Loucy (cell line): Measurements from ENCODE around the gene CDH20.
A peak's percentile ranks its signal among the peaks of the same experiment; 100 is the strongest.

Experiments
- H2AFZ ChIP-seq: fragments of 200-600 bp; sonication (generic); 2 replicates; pipeline ENCODE4 v1.6.0; 2016; ENCODE audit warnings: antibody characterized with exemption, mild to moderate bottlenecking, low read length, moderate library complexity
- H3F3A ChIP-seq: fragments of 200-600 bp; 2 replicates; pipeline ENCODE4 v1.6.0; 2016; ENCODE audit warnings: antibody characterized with exemption, low read depth, mild to moderate bottlenecking
- H3K27me3 ChIP-seq: fragments of 200-600 bp; sonication (generic); 2 replicates; pipeline ENCODE4 v1.6.1; 2014; ENCODE audit warnings: low read length, mild to moderate bottlenecking; ENCODE audit not compliant: insufficient read depth, poor library complexity, severe bottlenecking
- H3K36me3 ChIP-seq: fragments of 200-600 bp; sonication (generic); 2 replicates; pipeline ENCODE4 v1.6.1; 2016; ENCODE audit warnings: low read length; ENCODE audit not compliant: insufficient read depth
- H3K4me1 ChIP-seq: fragments of 200-600 bp; sonication (generic); 2 replicates; pipeline ENCODE4 v1.5.1; 2014; ENCODE audit warnings: low read length, mild to moderate bottlenecking; ENCODE audit not compliant: insufficient read depth, poor library complexity, severe bottlenecking
- H3K4me2 ChIP-seq: fragments of 200-600 bp; sonication (generic); 2 replicates; pipeline ENCODE4 v1.6.0; 2014; ENCODE audit warnings: antibody characterized with exemption, low read length, low read depth, mild to moderate bottlenecking; ENCODE audit not compliant: poor library complexity, severe bottlenecking
- H3K4me3 ChIP-seq: fragments of 200-600 bp; sonication (generic); 2 replicates; pipeline ENCODE4 v1.5.1; 2014; ENCODE audit warnings: low read length, mild to moderate bottlenecking, mixed read lengths; ENCODE audit not compliant: poor library complexity, severe bottlenecking
- H3K79me2 ChIP-seq: fragments of 200-600 bp; sonication (generic); 2 replicates; pipeline ENCODE4 v1.6.1; 2014; ENCODE audit warnings: low read length; ENCODE audit not compliant: insufficient read depth
- H3K9ac ChIP-seq: fragments of 200-600 bp; sonication (generic); 2 replicates; pipeline ENCODE4 v1.6.0; 2014; ENCODE audit warnings: mild to moderate bottlenecking, low read depth, low read length, moderate library complexity; ENCODE audit not compliant: poor library complexity, severe bottlenecking
- H3K9me2 ChIP-seq: fragments of 200-600 bp; sonication (generic); replicated peaks from 2 replicates; pipeline ENCODE4 v1.6.1; 2016; ENCODE audit warnings: low read depth, low read length, mixed read lengths
- H3K9me3 ChIP-seq: fragments of 200-600 bp; sonication (generic); 2 replicates; pipeline ENCODE4 v1.6.1; 2014; ENCODE audit warnings: mild to moderate bottlenecking, antibody characterized with exemption, low read length, low read depth; ENCODE audit not compliant: insufficient read depth
- H4K20me1 ChIP-seq: fragments of 200-600 bp; sonication (generic); 2 replicates; pipeline ENCODE4 v1.6.0; 2014; ENCODE audit warnings: antibody characterized with exemption, low read length, mild to moderate bottlenecking; ENCODE audit not compliant: insufficient read depth, poor library complexity, severe bottlenecking
- CTCF ChIP-seq: fragments of 200-600 bp; sonication (generic); conservative IDR thresholded peaks from 2 replicates; pipeline ENCODE4 v1.5.1; 2014; ENCODE audit warnings: mild to moderate bottlenecking, antibody characterized with exemption, low read length
- EZH2phosphoT487 ChIP-seq: fragments of 200-600 bp; IDR thresholded peaks from 2 replicates; pipeline ENCODE4 v1.6.1; 2018; ENCODE audit warnings: antibody characterized with exemption, mild to moderate bottlenecking, moderate library complexity, borderline replicate concordance

Gene CDH20

GRCh38 chr18:61597316-61597715 lies 264.1 kb downstream of the CDH20 start:
- no peak overlapping the region for H3K9ac ChIP-seq
- H3F3A ChIP-seq = no peaks in the 10 kb centered on the region
- no peaks in the 10 kb centered on the region for H3K27me3 ChIP-seq
- no peaks in the 10 kb centered on the region for H3K9me2 ChIP-seq
- H3K79me2 ChIP-seq = no peaks in the 10 kb centered on the region
- H3K4me1 ChIP-seq = no peaks in the 10 kb centered on the region
- TF ChIP-seq EZH2phosphoT487 (no peak), CTCF (no peak)
- no peaks in the 10 kb centered on the region for H3K36me3 ChIP-seq
- peak overlapping the region; percentile 26; the same call in 1 of the 2 replicates for H2AFZ ChIP-seq
- H3K9me3 ChIP-seq = no peaks in the 10 kb centered on the region
- no peaks in the 10 kb centered on the region for H4K20me1 ChIP-seq
- no peak overlapping the region for H3K4me3 ChIP-seq
- H3K4me2 ChIP-seq = no peak overlapping the region

GRCh38 chr18:61600422-61600821 lies 267.2 kb downstream of the CDH20 start:
- H3F3A ChIP-seq = no peaks in the 10 kb centered on the region
- no peaks in the 10 kb centered on the region for H4K20me1 ChIP-seq
- H3K4me3 ChIP-seq = no peak overlapping the region
- H3K4me2 ChIP-seq = no peak overlapping the region
- no peaks in the 10 kb centered on the region for H3K36me3 ChIP-seq
- H2AFZ ChIP-seq = no peak overlapping the region
- no peak overlapping the region for H3K9ac ChIP-seq
- no peaks in the 10 kb centered on the region for H3K4me1 ChIP-seq
- TF ChIP-seq EZH2phosphoT487 = no peak
- no peak for TF ChIP-seq CTCF
- no peaks in the 10 kb centered on the region for H3K79me2 ChIP-seq
- no peaks in the 10 kb centered on the region for H3K9me2 ChIP-seq
- no peaks in the 10 kb centered on the region for H3K27me3 ChIP-seq
- no peaks in the 10 kb centered on the region for H3K9me3 ChIP-seq

- TF ChIP-seq CTCF (no peak), EZH2phosphoT487 (no peak)
- Histone ChIP-seq H3F3A (no peaks in the 10 kb centered on the region), H3K36me3 (no peaks in the 10 kb centered on the region), H2AFZ (no peak overlapping the region), H3K9me3 (no peaks in the 10 kb centered on the region), H4K20me1 (no peaks in the 10 kb centered on the region), H3K4me3 (no peak overlapping the region), H3K27me3 (no peaks in the 10 kb centered on the region), H3K9ac (no peak overlapping the region), H3K4me1 (no peaks in the 10 kb centered on the region), H3K9me2 (no peaks in the 10 kb centered on the region), H3K4me2 (no peak overlapping the region), H3K79me2 (no peaks in the 10 kb centered on the region)
Measured at GRCh38 chr18:61602836-61603235, 269.6 kb downstream of the CDH20 start.
